LNCAP (cell line): ENCODE data around the gene TNKS1BP1.

ENCODE experiments used
- CTCF ChIP-seq: fragments of 450-650 bp; IDR thresholded peaks from 2 replicates; pipeline ENCODE4 v1.5.1; 2017; ENCODE audit warnings: mild to moderate bottlenecking

The TNKS1BP1 gene

DNA sequence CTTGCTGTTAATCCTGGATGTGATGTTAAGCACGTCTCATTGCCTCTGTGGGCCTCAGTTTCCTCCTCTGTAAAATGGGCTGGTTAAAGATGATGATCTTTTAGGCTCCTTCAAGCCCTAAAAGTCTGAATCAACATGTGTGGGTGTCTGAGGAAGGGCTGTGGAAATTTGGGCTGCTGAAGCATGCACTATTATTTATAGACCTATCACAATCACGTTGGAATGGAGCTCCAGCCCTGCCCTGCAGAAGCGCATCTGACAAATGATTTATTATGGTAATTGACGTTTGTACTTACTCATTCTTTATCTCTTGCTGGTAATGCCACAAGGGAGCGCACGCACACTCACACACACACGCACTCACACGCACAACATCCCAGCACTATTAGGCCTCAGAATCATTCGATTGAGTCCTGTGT is 33.8 kb upstream of the TNKS1BP1 start:
- TF ChIP-seq CTCF = no peak

DNA sequence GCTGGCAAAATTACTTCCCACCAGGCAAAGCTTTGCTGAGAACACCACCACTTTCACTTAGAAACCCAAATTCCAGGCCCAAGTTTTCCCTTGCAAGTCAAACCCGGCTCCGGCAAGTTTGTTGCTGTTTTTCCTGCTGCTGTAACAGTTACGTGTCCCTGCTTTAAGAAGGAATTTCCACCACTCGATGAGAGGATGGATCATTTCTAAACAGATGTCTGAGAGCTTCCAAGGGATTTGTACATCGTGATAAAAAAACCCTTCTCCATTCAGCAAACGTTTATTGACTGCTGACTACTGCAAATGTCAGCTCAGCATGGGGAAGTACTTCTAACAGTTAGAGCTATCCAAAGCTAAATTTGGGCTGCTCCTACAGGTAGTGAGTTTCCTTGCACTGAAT is 33.1 kb upstream of the TNKS1BP1 start:
- TF ChIP-seq CTCF = no peak

GRCh38 chr11:57357310-57357709 is 32.6 kb upstream of the TNKS1BP1 start:
- TF ChIP-seq CTCF = no peak

- TF ChIP-seq CTCF = no peak
Measured at GRCh38 chr11:57356268-57356667, 31.5 kb upstream of the TNKS1BP1 start.

DNA sequence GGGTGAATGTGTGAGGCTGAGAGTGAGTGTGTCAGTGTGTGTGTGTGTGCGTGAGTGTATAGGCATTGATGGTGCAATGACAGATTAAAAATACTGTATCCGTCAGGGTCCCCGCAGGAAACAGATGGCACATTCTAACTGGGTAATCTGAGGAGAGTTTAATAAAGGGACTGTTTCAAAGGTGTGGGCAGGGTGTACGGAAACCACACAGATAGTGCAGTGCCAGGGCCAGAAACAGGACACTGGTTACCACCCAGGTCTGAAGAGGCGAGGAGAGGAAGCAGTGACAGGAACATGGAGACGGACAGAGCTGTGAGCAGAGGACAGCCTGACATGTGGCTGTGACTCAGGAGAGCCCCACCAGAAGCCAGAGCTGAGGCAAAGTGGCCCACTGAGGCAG is 29.9 kb upstream of the TNKS1BP1 start:
- TF ChIP-seq CTCF = no peak

- no peak for TF ChIP-seq CTCF
Measured at GRCh38 chr11:57353852-57354251, 29.1 kb upstream of the TNKS1BP1 start.

DNA sequence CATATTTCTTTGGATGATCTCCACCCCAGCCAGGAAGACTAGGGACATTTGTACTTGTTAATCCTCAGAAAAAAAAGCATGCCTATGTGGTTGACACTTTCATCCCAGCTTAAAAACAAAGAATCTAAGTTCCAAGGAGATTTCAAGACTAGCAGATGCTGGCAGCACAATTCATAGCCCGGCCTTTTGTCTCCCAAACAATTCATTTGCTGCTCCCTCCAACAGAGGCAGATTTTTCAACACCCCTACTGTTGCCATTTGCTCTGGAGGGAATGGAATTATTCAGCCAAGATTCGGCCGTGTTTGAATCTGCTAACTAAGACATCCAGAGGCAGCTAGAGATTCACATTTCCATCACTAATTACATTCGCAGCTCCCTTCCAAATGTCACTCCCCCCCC is 28.7 kb upstream of the TNKS1BP1 start:
- TF ChIP-seq CTCF = no peak

GRCh38 chr11:57353036-57353435 is 28.3 kb upstream of the TNKS1BP1 start:
- TF ChIP-seq CTCF = no peak
